Measurements from ENCODE around the gene PTPRD. TPM values are rescaled to one million over a fixed set of nuclear protein-coding genes. Genes with fewer than 3 reads are reported as not detected.

PTPRD gene
- total RNA-seq, 1 experiment from 2014 or later, result 32.5 TPM

GRCh38 chr9:8980496-8981013, 1632.2 kb downstream of the PTPRD start:
- Histone ChIP-seq H2BK15ac (ENCODE audit: low read depth, low read length) (no peak overlapping the region), H3K18ac (ENCODE audit: insufficient read length, low read depth, low read length) (no peak overlapping the region), H3K4me2 (ENCODE audit: insufficient read depth, insufficient read length, low read length) (no peak overlapping the region), H4K5ac (ENCODE audit: insufficient read length, low read depth, low read length) (no peak overlapping the region), H3K27ac (ENCODE audit: insufficient read length, low read depth, low read length) (no peak overlapping the region), H2AK5ac (ENCODE audit: insufficient read length, low read length) (no peak overlapping the region), H3K79me1 (ENCODE audit: insufficient read depth, low read depth, low read length, poor library complexity, severe bottlenecking) (no peaks in the 10 kb centered on the region), H4K20me1 (ENCODE audit: control insufficient read depth, insufficient read depth, insufficient read length) (no peaks in the 10 kb centered on the region), H3T11ph (ENCODE audit: low read length) (no peak overlapping the region), H3K9ac (ENCODE audit: extremely low read depth, insufficient read length, low read length) (no peak overlapping the region), H2AFZ (ENCODE audit: low read length) (no peak overlapping the region), H4K8ac (replicated peaks; ENCODE audit: insufficient read length, low read depth, low read length) (no peak overlapping the region), H2BK120ac (ENCODE audit: low read depth, low read length, poor library complexity, severe bottlenecking) (no peak overlapping the region), H3K9me3 (ENCODE audit: control insufficient read depth, low read depth, low read length) (no peaks in the 10 kb centered on the region), H3K14ac (ENCODE audit: insufficient read depth, low read length) (no peak overlapping the region), H3K79me2 (ENCODE audit: insufficient read depth, low read length) (no peaks in the 10 kb centered on the region), H2BK20ac (ENCODE audit: low read depth, low read length, poor library complexity, severe bottlenecking) (no peak overlapping the region), H3K23ac (ENCODE audit: insufficient read length, low read depth, low read length) (no peak overlapping the region), H2BK5ac (ENCODE audit: insufficient read length, low read length) (no peak overlapping the region), H3K4me1 (ENCODE audit: insufficient read depth, low read length) (no peaks in the 10 kb centered on the region), H2BK12ac (ENCODE audit: insufficient read length, low read depth, low read length) (no peak overlapping the region), H4K91ac (ENCODE audit: insufficient read length, low read depth, low read length) (no peak overlapping the region), H3K4ac (ENCODE audit: low read depth, low read length) (no peak overlapping the region), H3K27me3 (ENCODE audit: insufficient read depth, low read length) (no peaks in the 10 kb centered on the region), H3K56ac (ENCODE audit: insufficient read length, low read depth, low read length) (no peak overlapping the region), H3K23me2 (ENCODE audit: insufficient read length, low read depth, low read length, poor library complexity, severe bottlenecking) (no peaks in the 10 kb centered on the region)
- Mint-ChIP-seq H3K4me1 (no peaks in the 10 kb centered on the region), H3K27me3 (ENCODE audit: low read depth) (no peaks in the 10 kb centered on the region), H3K4me3 (no peak overlapping the region), H3K27ac (no peak overlapping the region), H3K9me3 (no peaks in the 10 kb centered on the region), H3K36me3 (ENCODE audit: insufficient read depth in 1 of 3, low read depth in 3 of 3) (no peaks in the 10 kb centered on the region)
- no CpG with 5 or more reads among the region's 2 CpGs for WGBS (ENCODE audit: extremely low coverage, insufficient read length, low lambda C conversion rate)
- DNase-seq, result no peak
- no peak for TF ChIP-seq CTCF (conservative IDR thresholded peaks at IDR 0.05)

All from H9 (cell line).